8988T (cell line): ENCODE data around the gene FILIP1L.
"Not testable (repeated sequence)": the region's sequence is repeated elsewhere in the genome, so short reads cannot be mapped to it uniquely, and the experiment has no call there.

ENCODE experiments used
- DNase-seq: peaks from one replicate; pipeline ENCODE4 v3.0.0; 2011

The FILIP1L gene

DNA sequence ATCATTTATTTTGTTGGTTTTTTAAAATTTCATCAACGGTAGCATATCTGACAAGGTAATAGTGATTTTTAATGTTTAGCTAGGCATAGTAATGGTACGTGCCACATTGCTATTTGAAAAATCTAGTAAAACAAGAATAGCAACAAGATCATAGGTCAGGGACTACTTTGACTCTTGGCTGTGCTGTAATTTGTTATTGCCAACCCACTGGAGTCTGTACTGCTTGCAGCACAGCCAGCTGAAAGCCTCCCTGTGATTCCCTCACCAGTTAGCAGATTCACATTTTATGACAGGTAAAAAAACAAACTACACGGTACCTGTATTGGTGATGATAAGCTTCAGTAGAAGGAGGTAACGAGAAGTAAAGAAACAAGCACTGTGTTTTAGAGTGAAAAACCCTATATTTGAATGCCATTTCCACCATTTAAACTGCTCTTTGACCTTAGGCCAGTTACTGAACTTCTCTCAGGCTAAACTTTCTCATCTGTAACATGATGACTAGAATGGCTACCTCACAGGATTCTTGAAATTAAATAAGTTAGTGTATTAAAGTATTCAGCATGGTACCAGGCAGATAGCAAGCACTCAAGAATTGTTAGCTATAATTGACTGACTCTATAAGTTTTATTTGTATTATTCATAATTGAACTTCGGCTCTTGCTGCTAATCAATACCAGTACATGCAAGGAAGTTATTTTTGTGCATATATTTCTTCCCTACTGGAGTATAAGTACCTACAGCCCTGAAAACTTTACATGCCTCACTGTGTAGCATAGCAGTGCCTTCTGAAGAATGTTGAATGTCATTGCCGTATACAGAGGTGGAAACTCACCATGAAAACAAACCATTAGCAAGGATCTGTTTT is 16.1 kb downstream of the FILIP1L start:
- DNase-seq, result no peak

DNA sequence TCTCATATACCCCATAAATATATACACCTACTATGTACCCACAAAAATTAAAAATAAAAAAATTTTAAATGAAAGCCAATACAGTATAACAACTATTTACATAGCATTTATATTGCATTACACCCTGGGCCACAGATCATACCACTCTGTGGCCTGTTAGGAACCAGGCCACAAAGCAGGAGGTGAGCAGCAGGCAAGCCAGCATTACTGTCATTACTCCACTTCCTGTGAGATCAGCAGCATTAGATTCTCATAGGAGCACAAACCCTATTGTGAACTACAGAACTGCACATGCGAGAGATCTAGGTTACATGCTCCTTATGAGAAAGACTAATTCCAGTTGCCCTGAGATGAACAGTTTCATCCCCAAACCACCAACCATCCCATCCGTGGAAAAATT is 17.4 kb downstream of the FILIP1L start:
- DNase-seq, result no peak

DNA sequence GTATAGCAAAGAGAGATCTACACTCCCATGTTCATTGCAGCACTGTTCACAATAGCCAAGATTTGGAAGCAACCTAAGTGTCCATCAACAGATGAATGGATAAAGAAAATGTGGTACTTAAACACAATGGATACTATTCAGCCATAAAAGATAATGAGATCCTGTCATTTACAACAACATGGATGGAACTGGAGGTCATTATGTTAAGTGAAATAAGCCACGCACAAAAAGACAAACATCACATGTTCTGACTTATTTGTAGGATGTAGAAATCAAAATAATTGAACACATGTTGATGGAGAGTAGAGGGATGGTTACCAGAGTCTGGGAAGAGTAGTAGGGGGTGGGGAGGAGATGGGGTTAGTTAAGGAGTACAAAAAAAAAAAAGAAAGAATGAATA is 18.0 kb downstream of the FILIP1L start:
- DNase-seq, result not testable (repeated sequence)

DNA sequence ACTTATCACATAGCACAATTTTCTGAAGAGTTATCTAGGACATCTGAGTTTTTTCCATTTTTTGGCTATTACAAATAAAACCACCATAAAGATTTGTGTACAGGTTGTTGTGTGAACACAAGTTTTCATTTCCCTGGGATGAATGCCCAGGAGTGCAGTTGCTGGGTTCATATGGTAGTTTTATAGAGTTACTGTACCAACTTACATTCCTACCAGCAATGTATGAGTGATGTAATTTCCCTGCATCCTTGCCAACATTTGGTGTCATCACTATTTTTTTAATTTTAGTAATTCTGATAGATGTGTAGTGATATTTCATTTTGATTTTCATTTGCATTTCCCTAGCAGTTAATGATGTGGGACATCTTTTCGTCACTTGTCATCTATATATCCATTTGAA is 20.5 kb downstream of the FILIP1L start:
- DNase-seq, result no peak

DNA sequence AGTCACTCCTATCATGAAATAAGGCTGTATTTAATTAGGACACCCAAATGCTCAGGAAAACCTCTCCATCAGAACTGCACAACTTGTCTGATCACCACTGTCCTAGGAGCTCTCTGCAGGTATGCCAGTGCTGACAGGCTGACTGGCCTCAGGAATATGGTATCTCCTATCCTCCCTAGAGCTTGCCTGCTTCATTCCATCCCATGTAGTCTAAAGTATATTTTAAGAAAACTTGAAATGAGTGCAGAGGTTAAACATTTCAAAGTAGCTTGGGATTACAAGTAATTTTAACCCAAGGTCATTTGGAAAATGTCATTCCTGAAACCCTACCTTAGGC is 23.7 kb downstream of the FILIP1L start:
- DNase-seq, result no peak

DNA sequence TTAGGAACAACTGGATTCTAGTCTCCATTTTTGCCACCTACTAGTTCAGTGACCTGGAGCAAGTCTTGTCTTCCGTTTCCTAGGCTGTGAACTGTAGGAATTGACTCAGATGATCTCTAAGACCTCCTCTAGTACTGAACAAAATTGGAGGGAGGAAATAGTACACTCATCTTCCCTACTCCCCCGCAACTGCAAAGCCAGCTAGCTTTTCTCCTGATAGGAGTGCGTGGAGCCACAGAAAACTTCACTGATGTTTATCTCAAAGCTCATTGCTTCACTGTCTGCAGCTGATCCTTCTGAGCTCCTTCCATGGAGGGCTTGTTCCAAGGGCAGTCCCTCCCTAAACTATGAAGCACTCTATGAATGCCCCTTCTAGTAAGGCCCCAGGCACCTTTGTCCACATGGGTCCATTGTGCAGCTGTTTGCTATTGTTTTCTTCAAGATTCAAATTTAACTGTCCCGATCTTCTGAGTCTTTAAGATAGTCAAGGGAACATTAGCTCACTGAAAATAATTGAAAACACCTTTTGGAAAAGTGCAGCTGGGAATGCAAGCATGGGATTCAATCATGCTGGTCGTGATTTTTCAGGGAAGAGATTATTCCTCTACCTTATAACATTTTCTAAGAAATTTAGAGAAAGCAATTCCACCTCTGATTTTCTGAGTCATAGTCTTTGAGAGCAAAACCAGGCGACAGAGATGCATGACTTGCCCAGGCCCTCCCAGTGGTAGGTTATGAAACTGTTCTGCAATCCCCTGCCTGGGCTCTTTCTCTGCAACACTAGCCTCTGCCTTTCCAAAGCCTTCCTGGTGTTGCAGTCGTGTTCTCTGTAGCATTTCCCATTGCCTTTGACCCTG is 24.3 kb downstream of the FILIP1L start:
- no peak for DNase-seq

DNA sequence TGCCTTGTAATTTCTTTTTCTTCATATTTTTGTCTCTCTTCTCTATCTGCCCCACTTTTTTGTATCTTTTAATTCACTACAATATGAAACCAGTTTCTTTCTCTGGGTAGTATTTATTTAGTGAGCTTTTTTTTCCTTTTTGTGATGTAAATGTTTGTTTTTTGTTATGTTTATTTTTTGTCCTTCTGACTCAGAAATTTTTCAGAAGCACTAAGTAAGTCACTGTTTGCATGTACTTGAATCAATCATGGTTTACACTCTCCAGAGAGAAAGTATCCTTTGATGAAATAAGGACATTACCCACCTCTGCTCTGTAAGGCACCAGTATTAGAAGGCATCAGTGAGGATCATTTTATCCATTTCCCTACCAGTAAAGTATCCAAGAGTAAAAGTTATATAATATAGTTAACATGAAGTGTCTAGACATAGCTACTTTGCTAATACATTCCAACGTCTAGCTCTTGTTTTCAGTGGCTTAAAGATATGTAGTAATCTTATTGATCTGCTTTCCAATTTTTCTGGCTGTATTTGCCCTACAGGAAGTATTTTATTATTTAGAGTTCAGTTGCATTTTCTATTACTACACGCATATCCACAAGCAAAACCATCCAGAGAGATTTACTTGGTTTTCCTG is 25.4 kb downstream of the FILIP1L start:
- DNase-seq, result no peak

DNA sequence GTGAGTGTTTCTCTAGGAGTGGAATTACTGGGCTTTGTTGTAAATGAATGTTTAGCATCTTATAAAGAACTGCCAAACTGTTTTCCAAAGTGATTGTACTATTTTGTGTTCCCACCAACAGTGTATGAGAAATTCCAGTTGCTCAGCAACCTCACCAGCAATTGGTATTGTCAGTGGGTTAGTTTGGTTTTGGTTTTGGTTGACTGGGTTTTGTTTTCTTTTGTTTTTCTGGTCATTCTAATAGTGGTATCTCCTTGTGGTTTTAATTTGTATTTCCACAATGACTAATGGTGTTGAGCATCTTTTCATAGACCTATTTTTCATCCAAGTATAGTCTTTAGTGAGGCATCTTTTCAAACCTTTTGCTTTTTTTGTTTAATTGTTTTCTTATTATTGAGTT is 27.1 kb downstream of the FILIP1L start:
- DNase-seq, result no peak

DNA sequence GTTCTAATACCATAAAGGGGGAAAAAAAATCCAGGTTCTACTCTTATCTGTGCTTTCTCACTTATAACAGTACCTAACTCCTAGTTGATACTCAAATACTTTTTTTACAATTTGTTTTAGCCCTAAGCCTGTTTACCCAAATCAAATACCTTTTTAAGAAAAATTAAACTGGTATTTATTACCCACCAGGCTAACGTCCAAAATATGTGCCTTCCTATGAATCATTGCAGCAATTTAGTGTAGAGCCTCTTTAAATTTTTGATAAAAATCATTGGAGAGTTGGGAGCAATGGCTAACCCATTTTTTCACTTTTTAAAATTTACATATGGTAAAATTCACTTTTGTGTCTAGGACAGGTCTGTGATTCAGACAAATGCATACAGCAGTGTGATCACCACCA is 27.9 kb downstream of the FILIP1L start:
- DNase-seq, result no peak

DNA sequence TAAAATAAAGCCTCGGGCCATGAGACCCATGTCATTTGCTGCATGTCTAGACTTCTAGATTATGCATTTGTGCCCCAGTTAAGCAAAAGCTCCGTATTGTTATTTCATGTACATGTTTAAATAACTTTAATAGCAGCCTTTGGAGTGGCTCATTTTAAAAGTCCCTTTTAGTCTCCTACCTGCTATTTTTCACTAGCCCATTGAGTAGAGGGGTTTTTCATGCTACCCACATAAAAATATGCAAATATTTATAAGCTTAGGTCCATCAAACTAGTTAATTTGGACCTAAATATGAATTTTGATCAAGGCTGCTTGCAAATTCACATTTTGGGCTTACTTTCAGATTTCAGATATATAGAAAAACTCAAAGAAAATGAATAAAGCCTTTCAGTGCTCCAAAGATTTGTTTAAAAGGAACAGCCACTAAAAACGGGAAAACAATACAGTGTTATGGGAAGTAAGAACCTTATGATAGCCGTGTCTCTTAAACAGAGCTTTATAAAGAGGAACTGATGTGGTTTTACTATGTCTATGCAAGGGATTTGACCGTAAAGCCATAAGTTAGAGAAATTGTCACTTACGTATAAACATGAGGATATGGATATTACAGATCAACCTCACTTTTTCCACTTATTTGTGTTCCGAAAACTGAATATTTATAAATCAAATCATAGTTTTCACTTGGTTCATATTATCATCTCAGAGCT is 30.0 kb downstream of the FILIP1L start:
- no peak for DNase-seq

DNA sequence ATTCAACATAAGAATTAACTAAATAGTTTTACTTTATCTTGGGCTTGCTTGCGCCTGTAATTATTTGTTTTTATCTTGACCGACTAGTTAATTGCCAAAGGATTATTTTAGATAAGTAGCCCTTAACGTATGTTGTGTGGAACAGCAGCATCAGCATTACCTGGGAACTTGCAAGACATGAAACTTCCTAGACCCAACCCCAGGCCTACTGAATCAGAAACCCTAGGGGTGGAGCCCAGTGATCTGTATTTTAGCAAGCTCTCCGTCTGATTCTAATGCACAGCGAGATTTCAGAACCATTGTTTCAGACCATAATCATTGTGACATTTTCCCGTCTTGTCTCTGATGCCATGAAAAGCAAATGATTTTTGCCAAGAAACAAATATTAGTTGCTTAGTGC is 31.1 kb downstream of the FILIP1L start:
- no peak for DNase-seq

DNA sequence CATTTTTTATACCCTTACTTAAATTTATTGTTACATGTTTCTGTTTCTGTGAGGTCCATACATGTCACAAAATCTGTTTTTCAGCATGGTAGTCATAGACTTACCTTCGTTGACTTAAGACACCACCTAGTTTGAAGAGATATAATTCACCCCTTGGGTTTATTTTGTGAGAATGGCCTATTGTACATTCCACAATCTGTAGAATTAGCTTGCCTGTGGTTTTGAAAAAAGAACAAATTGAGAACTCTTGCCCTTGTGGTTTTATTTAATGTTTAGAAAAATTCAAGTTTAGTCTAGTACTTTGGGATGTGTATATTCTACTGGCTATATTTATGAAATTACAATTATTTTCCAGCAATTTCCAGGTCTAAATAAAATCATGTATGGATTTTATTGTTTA is 31.6 kb downstream of the FILIP1L start:
- DNase-seq, result no peak

DNA sequence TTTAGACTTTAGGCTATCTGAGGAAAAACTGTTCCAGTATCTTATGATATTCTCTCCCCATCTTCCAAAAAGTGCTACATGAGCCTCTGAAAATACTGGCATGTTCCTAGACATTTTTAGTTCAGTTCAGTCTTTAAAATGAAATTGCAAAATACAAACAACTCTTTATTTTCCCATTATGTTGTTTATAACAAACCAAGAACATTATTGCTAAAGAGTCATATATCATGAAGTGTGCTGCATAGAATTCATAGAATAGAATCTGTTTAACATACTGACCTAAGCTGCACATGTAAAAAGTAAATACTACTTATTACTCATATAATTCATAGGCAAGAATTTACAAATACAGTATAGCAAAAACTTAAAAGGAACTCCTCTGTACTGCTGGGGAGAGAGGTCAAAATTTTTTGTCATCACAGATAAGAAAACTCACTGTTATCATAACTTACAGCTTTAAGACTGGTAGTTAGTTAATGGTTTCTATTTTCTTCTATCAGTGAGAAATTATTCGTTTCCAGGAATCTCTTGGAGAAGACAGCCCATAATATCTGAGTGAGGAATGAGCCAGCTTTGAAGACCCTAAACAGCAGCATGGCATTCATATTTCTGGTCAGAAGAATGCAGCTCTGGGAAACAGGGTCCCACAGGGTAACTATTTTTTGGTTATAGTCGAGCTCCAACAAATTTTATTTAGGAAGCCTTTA is 32.2 kb downstream of the FILIP1L start:
- no peak for DNase-seq

DNA sequence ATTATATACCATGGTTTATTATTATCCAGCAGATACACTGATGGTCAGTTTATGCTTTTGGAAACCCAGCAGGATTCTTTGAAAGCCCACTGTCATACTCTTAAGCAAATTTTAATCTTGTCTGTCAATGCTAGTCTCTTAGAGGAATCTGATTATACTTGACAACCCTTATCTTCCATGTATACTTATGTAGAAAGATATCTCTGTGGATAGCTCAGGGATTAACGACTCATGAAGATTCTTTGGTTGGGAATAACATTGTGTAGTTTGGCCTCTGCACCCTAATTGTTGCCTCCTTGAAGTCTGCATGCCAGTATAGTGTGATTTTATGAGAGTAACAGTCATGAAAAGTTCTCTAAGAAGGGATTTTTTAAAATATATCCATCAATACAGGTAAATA is 33.0 kb downstream of the FILIP1L start:
- DNase-seq, result no peak

DNA sequence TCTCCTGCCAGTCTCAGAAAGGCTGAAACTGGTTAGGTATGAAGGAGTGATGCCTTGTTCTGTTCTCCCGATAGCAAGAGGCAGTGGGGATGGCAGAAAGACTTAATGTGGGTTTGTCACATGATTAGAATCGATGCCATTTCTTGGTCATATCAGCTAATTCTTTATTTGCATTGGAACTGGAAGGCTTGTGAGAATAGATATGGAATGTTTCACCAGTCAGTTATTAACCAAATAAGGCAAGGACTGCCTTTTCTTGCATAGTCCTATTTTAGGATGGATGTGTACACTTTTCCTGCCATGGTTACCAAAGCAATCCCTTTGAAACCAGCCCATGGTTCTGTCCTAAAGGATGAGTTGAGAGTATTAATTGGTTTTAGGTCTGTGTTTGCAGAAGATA is 33.7 kb downstream of the FILIP1L start:
- no peak for DNase-seq

DNA sequence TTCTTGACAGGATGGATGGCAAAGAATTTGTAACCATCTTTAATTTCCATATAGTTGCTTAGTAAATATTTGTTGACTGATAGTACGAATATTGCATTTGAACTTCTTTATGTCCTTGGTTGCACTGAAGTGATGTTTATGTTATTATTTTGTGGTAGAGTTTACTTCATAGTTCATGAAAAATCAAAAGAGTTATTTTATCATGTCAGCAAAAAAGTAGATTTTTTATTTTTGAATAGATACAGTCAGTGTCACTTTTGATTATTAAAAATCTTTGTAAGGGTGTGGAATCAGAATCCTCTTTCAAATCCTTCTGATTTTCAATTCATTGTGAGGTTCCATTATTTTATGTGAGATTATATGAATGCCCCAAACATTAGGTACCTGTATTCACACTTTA is 35.0 kb downstream of the FILIP1L start:
- no peak for DNase-seq

DNA sequence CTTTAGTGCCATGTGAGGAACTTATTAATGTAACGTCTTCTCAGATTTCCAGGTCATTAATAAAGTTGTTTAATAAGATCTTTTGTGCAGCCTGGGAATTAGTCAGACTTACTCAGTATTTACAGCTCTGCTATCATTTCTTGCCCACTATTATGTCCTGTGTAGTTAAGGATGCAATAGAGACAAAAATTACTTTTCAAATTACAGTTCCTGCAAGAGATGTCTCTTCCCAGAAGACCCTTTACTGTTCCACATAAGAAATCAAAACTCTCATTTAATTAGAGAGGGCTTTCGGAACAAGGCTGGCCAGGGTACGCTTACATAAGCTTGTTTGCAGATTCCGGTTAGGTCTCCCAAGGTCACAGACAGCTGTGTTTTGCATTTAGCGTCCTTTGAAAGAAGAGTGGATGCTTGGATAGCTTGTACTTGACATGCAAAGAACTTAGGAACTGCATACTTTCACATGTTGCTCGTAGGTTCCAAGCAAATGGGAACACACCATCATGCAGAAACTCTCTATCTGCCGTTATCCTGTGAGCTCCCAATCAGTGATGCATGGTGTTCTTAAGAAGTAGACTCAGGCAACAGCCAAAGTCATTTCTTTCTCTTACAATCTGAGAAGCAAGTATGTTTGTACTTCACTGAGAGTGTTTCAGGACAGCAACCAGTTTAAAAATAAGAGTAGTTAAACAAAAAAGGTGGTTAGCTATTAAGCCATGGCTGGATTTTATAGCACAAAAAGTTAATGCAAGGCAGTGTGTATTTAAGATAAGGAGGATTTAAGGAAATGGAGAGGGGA is 37.4 kb downstream of the FILIP1L start:
- no peak for DNase-seq

DNA sequence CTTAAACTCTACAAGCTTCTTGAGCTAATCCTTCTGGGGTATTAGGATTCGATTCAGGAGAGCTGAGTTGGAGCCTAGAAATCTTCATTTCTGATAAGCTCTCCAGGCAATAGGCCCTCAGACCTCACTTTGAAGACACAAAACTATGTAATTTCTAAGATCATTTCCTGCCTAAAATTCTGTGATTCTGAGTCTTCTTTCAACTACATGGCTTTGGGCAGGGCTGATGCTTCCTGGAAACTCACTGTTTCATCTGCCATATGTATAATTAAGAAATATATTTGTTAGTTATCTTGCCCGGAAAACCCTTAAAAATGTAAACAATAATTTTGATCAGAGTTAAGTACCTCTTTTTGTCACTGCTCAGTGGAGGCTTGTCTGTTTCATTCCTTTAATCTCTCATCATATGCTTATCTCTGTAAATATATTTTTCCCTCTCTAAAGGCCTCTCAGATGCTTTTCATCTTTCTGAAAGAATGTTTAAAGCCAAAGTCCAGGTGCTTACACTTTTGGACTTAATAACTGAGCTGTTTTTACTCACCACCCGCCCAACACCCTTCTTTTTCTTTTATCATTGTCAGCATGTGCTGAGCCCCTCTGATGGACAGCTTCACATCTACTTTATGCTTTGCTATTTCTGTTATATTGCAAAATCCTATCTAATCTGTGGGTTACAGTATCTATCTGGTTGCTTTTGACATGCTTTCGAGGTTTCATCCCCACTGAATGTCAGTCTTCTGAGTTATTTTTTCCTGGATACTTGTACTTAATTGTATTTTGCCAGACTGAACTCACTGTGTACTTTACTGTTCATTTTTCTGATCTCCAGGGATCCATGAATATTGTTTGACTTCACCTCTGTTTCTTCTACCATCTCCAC is 38.2 kb downstream of the FILIP1L start:
- DNase-seq, result no peak

DNA sequence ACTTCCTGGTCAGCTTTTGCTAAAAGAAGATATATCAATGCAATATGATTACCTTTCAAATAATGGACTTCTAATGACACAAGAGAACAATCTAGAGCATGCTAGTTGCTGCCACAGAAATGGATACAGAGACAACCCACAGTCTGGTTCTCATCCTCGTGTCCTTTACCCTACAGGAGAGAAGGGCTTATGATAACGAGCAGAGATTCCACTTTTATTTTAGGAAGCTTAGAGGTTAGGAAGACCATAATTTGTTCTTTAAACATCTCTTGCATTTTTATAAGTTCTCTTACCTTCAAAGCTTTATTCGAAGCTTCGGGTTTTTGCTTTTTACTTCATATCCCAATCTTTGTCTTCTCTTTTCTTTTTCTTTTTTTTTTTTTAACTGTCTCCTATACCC is 39.1 kb downstream of the FILIP1L start:
- no peak for DNase-seq

DNA sequence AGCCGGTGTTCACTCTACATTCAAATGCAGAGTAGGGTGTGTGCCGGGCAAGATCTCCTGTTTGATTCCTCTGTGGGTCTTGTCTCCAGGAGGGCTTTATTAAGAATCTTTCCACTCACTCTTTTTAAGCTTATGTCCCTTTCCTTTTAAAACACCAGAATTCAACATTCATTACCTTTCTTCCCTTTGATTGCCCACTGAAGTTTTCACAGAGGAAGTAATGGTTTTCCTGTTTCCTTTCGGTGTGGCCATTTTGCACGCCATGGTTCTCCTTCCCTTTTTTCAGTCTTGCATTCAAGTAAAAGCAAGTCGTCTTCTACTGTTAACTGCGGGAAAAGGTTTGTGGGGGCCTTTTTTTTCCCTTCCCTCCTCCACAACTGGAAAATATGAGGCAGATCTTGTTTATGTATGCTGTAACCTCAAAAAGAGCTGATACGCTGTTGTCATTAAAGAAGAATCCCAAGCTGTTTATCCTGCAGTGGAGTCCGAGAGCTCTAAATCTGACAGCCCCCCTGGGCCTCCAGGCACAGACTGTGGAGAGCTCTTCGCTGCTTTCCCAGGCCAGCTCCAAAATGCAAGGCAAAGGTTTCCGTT is 40.5 kb downstream of the FILIP1L start:
- DNase-seq, result no peak
